GM12864 (cell line): ENCODE data around the gene ESF1.

ENCODE experiments used
- DNase-seq: peaks from one replicate; pipeline ENCODE4 v3.0.0-alpha.2; 2011; ENCODE audit warnings: low read depth
- H3K4me3 ChIP-seq: 2 replicates; pipeline ENCODE4 v1.5.1; 2011; ENCODE audit warnings: mild to moderate bottlenecking, low read depth, low read length, control low read depth
- CTCF ChIP-seq: IDR thresholded peaks from 2 replicates; pipeline ENCODE4 v1.5.1; 2011; ENCODE audit warnings: low read depth, mild to moderate bottlenecking, moderate library complexity, low read length, control low read depth, inconsistent platforms; ENCODE audit errors: missing control alignments

ESF1 gene

GRCh38 chr20:13790708-13791107 is 6.0 kb upstream of the ESF1 start:
- no peak for DNase-seq
- no peak for TF ChIP-seq CTCF
- no peak overlapping the region for H3K4me3 ChIP-seq

GRCh38 chr20:13788167-13788834 is 3.6 kb upstream of the ESF1 start:
- TF ChIP-seq CTCF, result peak; percentile 58
- H3K4me3 ChIP-seq, result no peak overlapping the region
- peak; percentile 30 for DNase-seq

GRCh38 chr20:13786143-13786828 is 1.6 kb upstream of the ESF1 start:
- no peak for DNase-seq
- no peak for TF ChIP-seq CTCF
- peak overlapping the region; percentile 73 for H3K4me3 ChIP-seq

- TF ChIP-seq CTCF, result no peak
- DNase-seq, result no peak
- peak overlapping the region; percentile 73 for H3K4me3 ChIP-seq
These were observed 337 bp downstream of the ESF1 start for GRCh38 chr20:13784271-13784892.

GRCh38 chr20:13783528-13783927 is 1.2 kb downstream of the ESF1 start:
- no peak for TF ChIP-seq CTCF
- DNase-seq, result no peak
- peak overlapping the region; percentile 73 for H3K4me3 ChIP-seq

- no peak for TF ChIP-seq CTCF
- no peak overlapping the region for H3K4me3 ChIP-seq
- DNase-seq, result peak; percentile 18
These were observed 5.9 kb downstream of the ESF1 start for GRCh38 chr20:13778827-13779226.

- no peak overlapping the region for H3K4me3 ChIP-seq
- no peak for DNase-seq
- TF ChIP-seq CTCF, result no peak
These were observed 7.5 kb downstream of the ESF1 start for GRCh38 chr20:13777171-13777601.
